GM21528 (cell line): Measurements from ENCODE around the gene AKAP13.

ENCODE experiments used
- ATAC-seq: cut with Tn5 transposase; IDR thresholded peaks from one replicate; pipeline ENCODE4 v1.9.1; 2021; ENCODE audit warnings: mild to moderate bottlenecking, moderate library complexity; ENCODE audit not compliant: unreplicated experiment, low FRiP score

The AKAP13 gene

DNA sequence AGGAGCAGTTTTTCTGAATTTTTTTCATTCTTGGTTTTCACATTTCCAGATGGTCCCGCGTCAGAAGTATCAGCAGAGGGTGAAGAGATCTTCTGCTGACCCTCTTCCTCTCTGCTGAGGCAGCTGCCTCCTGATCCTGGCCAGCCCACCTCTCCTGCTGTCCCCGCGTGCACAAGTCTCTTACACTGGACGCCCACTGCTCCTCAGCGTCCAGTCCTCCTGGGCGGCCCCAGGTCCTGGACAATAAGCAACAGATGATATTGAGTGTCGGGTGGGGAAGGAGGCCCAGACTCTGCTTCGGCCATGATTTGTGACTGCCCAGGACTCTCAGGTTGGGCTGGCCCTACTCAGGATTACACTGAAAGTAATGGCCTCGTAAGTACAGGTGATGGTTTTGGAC, 364.2 kb downstream of the AKAP13 start:
- ATAC-seq, result no peak

DNA sequence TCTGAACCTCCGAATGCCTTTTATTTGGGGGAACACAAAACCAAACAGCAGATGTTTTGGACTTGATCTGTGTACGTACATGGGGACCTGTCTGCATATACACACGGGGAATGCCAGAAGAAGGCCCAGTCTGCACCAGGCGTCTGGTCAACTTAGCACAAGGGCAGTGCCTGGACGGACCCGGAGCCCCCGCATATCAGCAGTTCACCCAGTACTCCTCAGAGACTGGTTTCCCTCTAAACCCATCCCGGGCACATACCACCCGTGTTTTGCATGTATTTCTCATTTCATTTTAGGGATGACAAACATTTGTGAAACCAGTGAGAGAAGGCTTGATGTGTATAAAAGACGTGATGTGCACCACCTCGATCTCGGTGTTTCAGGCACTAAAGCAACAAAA, 364.6 kb downstream of the AKAP13 start:
- no peak for ATAC-seq

DNA sequence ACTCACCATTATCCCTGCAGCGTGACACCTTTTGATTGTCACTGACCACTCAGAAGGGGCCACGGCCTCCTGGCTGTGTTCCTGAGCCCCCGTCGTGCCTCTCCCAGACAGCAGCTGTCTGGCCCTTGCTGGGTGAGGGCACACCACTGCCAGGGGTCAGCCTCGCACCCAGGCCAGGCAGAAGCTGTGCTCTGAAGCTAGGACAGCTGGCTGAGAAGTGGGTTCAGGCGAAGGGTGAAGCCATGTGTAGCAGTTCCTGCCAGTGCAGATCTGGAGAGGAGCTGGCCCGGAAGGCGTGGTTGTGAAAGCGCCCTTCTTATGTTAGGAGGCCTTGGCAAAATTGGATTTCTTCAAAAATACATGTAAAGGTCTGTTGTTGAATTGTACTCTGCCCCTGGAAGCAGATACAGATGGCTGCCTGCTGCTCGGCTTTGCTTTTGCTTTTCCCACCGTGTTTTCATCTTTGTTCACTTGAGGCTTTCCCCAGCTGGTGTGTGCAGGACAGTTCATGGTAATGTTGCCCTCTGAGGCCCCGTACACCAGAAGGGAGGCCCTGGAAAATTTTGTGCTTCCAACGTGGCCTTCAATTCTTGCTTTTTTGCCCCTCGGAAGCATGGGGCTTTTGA, 365.2 kb downstream of the AKAP13 start:
- no peak for ATAC-seq

DNA sequence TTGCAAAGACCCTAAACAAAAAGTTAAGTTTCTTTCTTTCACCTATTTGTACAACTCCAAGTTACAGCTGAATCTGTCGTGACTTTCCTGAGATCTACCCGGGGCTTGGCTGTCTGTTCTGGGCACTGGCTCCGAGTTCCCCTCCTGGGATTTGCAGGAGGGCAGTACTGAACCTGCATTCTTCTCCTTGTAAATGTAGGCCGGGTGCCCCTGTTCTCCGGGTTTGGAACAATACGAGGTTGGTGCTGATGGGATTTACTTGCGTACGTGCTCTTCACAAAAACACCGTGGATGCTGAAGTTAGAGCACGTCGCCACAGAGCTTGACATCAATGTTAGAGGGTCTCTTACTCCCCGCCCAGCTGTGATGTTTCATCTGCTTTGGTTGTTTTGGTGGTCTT, 366.2 kb downstream of the AKAP13 start:
- ATAC-seq, result no peak

DNA sequence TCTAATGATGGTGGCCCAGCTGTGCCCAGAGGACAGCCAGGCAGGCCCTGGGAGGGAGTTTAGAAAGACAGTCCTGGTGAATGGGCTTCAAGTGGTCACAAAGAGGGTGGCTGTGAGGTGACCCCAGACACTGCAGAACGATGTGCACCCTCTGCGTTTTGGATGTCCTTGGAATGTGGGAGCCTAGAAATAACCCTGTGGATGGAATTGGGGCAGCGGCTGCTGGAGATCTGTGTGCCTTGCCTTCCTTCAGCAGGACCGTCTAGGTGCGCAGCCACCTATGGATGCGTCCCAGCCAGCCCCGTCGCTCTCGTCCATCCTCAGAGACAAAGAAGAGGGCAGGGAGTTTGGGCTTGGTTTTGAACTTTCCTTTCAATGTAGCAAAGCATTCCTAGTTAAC, 367.8 kb downstream of the AKAP13 start:
- ATAC-seq, result no peak

DNA sequence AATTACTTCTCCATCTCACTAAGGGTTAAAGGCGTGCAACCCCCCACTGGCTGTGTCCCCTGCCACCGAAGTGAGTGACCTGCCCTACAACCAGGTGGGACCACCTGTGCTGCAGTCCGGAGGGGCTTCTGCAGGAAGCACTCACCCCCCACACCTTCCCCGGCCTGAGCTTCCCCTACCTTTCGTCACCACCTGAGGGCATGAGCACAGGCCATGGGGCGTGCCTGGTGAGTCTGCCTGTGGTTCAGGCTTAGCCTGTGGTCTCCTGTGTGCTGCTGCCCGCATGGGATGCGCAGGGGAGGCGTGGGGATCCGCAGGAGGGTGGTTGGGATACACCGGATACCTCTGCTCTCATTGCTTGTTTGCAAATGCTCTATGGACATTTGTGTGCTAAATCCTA, 368.3 kb downstream of the AKAP13 start:
- no peak for ATAC-seq

DNA sequence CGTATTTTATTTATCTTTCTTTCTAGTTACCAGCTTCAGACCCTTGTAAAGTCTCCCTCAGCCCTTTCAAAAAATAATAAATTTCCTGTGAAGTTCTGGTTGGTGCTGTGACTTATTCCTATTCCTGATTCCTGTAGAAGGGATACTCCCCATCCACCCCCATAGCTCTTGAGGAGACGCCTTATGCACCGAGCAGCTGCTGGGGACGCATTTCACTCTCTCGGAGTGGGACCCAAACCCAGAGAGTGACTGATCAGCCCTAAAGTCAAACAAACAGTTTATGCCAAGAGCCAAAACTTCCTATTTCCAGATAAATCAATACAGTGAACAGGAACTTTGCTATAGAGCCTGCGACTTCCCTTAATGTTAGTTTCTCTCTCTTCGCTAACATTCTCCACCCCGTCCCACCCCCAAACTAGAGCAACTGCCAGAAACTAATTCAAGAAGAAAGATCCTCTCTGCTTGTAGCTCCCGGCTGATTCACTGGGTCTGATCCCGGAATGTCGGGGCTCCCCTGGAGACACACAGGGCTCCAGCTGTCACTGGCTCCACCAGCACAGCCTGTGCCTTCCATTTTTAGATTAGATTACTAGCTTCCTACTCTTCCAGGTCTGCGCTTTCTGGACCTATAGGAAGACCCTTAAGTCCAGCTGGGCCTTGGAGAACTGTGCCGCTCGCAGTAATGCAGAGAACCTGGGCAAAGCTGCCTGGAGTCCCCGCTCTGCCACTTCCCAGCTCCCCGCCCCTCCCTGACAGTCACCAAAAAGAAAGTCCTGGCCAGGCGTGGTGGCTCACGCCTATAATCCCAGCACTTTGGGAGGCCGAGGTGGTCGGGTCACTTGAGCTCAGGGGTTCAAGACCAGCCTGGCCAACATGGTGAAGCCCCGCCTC, 369.1 kb downstream of the AKAP13 start:
- no peak for ATAC-seq

DNA sequence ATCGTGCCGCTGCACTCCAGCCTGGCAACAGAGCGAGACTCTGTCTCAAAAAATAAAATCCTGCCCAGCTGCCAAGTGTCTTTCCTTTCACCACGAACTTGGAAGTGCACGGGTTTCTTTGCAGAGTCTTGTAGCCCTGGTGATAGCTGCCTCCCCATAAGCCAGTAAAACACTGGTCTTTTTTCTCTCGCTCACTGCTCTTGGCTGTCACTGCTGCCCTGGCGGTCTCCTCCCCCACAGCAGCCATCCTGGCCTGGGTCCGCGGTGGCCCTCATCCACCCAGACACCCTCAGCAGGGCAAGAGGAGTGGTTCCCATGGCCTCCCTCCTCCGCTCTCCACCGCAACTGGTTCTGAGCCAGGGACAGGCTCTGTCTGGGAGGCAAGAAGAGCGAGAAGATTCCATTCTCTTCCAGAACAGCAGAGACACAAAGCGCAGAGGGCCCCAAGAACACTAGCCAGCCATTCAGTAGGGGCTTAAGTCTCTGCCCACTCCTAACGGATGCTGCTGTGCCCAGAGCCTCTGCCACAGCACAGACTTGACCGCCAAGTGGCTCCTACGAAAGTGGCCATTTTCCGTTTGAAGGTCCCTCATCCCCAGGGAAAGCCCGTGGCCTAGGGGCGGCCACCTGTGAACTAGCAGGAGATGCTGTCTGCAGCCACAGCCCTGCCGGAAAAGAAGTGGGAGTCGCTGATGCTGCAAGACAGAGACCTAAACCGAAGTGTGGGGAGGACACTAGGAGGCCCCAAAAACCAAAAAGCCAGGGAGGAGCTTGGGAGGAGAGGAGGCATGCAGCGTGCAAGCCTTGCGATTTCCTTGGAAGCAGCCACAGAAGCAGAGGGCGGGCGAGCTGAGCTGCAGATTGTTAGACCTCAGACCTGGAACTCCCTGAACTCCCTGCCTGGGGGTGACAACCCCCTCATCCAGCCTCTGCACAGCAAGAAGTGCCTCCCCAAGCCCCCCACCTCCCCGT, 370.2 kb downstream of the AKAP13 start:
- ATAC-seq, result no peak

DNA sequence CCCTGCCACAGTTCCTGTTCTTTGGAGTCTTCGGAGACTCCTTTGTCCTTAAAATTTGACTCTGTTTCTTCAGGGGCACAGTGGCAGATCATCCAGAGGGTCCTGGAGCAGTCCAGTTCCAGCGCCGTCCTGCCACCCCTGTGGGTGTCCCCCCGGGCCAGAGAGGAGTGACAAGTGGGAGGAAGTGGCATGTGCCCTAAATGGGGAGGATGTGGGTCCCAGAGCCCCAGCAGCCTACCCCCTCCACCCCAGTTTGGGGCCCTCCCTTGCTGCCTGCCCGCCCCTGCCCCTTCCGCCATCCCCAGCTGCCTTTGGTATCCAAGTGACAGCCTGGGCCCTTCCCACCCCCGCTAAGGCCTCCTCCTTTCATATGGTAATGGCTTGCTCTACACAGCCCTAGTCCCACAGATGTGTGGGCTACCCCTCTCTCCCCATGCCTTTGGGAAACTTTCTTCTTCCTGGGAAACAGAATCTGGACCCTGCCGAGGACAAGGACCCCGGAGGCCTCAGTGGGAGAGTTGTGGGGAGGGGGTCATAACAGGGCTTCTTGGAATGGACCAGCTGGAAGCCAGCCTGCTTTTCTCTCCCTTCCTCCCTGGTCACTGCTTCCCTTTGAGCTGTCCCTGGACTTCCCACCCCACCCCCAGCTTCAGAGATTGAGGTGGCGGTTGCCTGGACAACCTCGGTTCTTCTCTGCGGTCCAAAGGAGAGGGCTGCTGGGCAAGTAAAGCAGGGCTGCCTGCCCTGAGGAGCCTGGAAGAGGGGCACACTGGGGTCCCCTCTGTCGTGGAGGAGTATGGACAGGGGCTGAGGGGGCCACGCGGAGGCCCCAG, 371.1 kb downstream of the AKAP13 start:
- ATAC-seq, result no peak

DNA sequence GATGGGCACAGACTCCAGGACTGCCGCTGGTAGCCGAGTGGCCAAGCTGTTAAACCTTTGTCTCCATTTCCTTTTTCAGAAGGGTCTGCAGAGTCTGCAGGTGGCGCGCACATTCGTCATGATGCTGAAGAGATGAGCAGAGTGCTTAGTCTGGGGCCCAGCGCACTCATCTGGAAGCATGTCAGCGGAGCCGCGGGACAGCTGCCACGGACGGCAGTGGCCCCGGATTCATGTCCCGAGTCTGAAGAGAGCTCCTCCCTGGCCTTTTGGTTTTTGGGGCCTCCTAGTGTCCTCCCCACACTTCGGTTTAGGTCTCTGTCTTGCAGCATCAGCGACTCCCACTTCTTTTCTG, 371.7 kb downstream of the AKAP13 start:
- ATAC-seq, result no peak

DNA sequence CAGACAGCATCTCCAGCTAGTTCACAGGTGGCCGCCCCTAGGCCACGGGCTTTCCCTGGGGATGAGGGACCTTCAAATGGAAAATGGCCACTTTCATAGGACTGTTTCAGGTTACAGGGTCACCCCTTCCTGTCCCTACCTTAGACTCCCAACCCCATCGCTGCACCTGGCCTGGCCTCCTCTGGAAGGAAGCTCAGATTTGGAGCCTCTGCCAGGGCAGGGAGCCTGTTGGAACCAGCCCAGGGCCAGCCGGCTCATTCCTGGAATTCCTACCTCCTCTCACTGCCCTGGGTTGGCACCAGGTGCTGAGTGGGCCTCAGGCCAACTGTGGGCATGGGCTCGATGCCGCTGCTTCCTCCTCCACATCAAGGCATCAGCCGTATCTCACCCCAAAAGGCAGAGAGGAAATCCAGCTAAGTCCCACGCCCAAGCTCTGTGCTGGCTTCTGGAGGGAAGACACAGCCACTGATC, 372.1 kb downstream of the AKAP13 start:
- no peak for ATAC-seq

DNA sequence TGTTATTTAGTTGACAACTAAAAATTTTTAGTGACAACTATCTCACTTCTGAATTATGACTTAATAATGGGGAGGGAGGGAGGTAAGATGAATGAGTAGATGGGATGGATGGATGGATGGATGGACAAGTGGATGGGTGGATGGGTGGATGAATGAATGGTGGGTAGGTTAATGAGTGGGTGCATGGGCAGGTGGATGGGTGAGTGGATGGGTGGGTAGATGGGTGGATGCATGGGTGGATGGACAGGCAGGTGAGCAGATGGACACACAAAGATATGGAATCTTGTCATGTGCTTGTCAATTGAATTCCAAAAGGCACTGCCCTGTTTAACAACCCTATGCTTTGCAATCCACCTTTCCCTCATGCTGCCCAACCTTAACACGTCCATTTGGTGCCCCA, 372.9 kb downstream of the AKAP13 start:
- no peak for ATAC-seq

DNA sequence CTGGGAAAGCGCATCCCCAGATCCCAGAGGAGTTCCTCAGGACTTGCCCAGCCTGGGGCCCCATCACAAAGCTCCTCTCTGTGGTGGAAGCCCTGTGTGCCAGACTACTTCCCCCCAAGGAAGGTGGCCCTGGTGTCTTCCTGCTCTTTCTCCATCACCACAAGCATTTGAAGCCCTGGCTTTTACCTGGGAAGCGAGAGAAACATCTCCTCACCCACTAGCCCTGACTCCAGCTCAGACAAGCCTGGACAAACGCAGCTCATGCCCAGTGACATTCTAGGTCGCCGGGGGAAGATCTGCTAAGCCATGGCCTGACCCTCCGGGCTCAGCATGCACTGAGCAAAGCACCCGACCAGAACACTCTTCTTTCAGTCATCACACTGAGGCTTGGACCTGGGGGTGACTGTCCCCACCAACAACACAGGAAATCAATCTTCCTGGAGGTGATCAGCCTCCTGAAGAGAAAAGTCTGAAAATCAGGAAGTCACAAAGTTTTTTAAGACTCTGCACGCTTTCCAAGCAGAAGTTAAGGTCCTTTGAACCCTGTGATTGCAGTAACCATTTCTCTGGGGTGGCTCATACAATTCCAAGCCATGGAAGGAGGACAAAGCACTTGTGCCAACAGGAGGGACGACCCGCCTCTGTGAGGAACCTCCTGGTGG, 373.5 kb downstream of the AKAP13 start:
- ATAC-seq, result no peak

DNA sequence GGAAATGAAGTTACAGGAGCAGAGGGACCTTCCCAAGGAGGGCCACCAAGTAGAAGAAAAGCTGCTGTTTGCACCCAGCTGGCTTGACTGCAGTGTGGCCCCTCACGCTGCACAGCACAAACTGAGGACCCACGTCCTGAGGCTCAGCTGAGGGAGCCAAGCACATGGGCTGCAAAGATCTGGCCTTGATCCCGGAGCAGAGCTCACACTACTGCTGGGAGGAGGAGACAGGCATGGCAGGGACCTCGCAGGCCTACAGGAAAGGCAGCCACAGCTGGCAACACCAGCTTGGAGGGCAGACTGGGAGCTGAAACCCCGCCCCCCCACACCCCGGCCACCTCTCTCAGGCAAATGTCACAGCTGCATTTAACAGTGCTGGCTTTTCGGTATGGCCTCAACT, 374.6 kb downstream of the AKAP13 start:
- no peak for ATAC-seq

DNA sequence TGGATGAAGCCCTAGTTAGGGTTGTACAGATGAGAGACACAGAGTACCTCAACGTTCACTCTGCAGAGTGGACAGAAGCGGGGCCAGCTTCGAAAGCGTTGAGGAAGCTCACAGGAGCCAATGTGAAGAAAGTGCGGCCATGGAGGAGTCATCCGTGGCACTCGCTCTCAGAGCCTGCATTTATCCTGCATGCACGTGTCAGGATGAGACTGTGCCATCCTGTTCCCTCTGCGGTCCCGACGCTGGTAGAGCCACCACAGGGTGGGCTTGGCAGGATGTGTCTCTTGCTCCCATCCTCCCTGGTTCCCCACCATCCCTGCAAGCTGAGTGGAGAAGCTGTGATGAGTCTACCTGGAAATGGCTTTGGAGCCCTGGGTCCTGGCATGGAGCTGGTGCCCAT, 375.1 kb downstream of the AKAP13 start:
- ATAC-seq, result no peak

DNA sequence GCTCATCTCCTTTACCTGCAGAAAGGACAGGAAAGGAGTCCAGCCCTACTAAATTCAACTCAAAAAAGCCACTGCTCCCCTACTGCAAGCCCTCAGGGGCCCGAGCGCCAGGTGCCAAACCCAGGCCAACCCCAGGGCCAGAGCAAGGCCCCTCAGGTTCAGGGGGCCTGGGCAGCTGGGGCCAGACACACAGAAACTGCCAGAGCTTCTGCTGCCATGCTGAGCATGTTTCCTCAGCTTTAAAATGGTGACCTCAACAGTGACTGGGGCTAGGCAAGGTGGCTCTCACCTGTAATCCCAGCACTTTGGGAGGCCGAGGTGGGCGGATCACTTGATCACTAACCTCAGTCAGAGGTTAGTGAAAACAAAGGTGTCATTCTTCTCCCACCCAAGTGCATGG, 375.5 kb downstream of the AKAP13 start:
- ATAC-seq, result no peak

DNA sequence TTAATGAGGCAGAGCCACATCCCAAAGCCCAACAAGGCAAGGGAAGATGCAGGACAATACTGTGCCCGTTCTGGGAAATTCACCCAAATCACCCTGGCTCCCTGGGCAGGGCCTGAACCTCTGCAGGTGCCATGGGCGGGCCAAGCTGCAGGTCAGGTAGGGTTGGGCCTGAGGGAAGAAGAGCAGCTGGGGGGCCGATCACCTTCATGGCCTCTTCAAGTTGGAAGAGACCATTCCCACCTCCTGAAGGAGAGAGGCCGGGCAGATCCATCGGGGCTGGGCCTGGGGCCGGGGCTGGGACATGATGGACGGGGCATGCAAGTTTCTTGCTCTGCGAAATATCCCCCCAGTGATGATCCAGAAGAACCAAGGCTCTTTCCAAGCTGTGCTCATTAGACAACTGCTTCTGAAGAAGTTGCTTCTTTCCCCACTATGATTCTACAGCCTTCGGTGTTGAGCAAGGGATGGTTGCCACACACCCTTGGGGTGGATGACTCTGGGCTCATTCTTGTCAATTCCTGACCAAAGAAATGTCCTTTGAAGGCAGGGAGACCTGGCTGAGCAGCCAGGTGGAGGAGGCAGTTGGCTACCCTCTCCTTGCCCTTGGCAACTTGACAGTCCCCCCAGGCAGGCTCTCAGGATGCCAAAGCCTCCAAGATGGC, 376.1 kb downstream of the AKAP13 start:
- ATAC-seq, result no peak

DNA sequence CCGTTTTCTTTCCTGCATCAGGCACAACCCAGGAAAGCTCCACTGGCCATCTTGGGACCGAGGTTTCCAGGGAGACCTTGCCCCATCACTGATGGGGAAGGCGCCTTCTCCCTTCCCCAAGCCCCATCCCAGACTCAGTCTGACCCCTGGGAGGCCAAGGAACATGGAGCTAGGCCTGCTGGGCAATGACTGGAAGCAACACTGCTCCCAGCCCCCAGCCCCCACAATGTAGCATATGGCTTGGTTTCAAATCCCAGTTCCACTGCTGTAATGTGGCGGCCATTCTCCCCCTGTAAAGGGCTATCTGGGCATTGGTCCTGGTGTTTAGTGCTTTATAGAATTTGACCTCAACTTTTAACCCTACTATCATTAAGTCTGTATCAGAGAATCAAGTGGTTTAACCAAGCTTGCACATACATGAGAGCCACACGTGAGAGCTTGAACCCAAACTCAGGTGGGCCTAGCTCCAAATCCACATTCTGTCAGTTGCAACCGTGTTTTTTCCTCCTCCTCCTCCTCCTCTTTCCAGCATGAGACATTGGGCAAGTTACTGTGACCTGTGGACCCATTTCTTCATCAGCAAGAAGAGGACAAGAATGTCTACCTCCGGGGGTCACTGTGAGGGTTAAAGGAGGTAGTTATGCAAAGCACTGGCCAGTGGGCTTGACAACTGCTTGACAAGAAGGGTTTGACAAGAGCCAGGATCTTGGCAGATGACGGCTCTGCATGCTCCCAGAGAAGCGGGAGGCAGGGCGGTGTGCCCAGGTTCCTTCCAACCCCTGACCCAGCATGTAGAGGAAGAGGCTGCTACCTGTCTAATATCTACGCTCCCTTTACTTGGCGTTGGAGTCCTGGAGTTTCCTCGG, 376.9 kb downstream of the AKAP13 start:
- no peak for ATAC-seq
